HEK293 (cell line): ENCODE results near the gene CFAP46.

Source experiments
- CTCF ChIA-PET: fragments of 350-600 bp; formaldehyde crosslinking; extraction: SDS; loops from one replicate; lab custom pipeline; 2021; ENCODE audit warnings: antibody characterized with exemption; lab: Yijun Ruan, JAX
- POLR2A ChIA-PET: fragments of 300-600 bp; formaldehyde crosslinking; extraction: SDS; loops from one replicate; lab custom pipeline; 2020; ENCODE audit warnings: antibody characterized with exemption, inconsistent platforms; lab: Yijun Ruan, JAX
- H3K27ac ChIP-seq: fragments of 200-500 bp; sonication (Bioruptor generic); 2 replicates; pipeline ENCODE4 v1.5.1; 2014; ENCODE audit warnings: low read depth, low read length, control low read depth, inconsistent platforms; ENCODE audit errors: extremely low read depth
- H3K36me3 ChIP-seq, 2 experiments: fragments of 200-500 bp in 1 of 2; sonication (Bioruptor generic) in 1 of 2; 1 replicate in 1 of 2; 2 replicates in 1 of 2; pipeline ENCODE4 v1.5.1; 2014 to 2017; ENCODE audit warnings: inconsistent platforms in 2 of 2, low read length in 2 of 2; ENCODE audit not compliant: control insufficient read depth in 2 of 2, insufficient read depth in 1 of 2
- H3K4me1 ChIP-seq: fragments of 200-500 bp; sonication (Bioruptor generic); 2 replicates; pipeline ENCODE4 v1.5.1; 2014; ENCODE audit warnings: mild to moderate bottlenecking, low read length, inconsistent platforms; ENCODE audit not compliant: control insufficient read depth, insufficient read depth
- H3K4me3 ChIP-seq: 2 replicates; pipeline ENCODE4 v1.5.1; 2011; ENCODE audit warnings: low read depth, mild to moderate bottlenecking, control low read depth, low read length, moderate library complexity
- H3K9me3 ChIP-seq: fragments of 200-500 bp; sonication (Bioruptor generic); 2 replicates; pipeline ENCODE4 v1.5.1; 2014; ENCODE audit warnings: low read depth, low read length, inconsistent platforms; ENCODE audit not compliant: control insufficient read depth, insufficient read depth
- BCL11B ChIP-seq: fragments of 450-650 bp; formaldehyde crosslinking; IDR thresholded peaks from 2 replicates; pipeline ENCODE4 v1.5.1; 2016; ENCODE audit warnings: low read depth, missing biosample characterization, missing genetic modification characterization
- KLF1 ChIP-seq: fragments of 450-650 bp; formaldehyde crosslinking; IDR thresholded peaks from 2 replicates; pipeline ENCODE4 v1.5.1; 2016; ENCODE audit warnings: missing biosample characterization, missing genetic modification characterization
- OVOL3 ChIP-seq: fragments of 450-650 bp; formaldehyde crosslinking; IDR thresholded peaks from 2 replicates; pipeline ENCODE4 v1.5.1; 2016; ENCODE audit warnings: missing biosample characterization, missing genetic modification characterization
- PBX3 ChIP-seq: sonication (generic); formaldehyde crosslinking; IDR thresholded peaks from 2 replicates; pipeline ENCODE4 v1.8.1; 2022; ENCODE audit warnings: mild to moderate bottlenecking, moderate library complexity, missing genetic modification reagents
- SETDB1 ChIP-seq: IDR thresholded peaks from one replicate; pipeline ENCODE4 v1.6.1; 2017; ENCODE audit warnings: mild to moderate bottlenecking, low read length, moderate library complexity, mixed read lengths; ENCODE audit not compliant: insufficient read length
- SP2 ChIP-seq: fragments of 450-650 bp; formaldehyde crosslinking; IDR thresholded peaks from 2 replicates; pipeline ENCODE4 v1.5.1; 2016; ENCODE audit warnings: missing biosample characterization, missing genetic modification characterization
- TRIM28 ChIP-seq: IDR thresholded peaks from 2 replicates; pipeline ENCODE4 v1.6.1; 2011; ENCODE audit warnings: low read length, control low read depth, borderline replicate concordance
- WT1 ChIP-seq: fragments of 450-650 bp; formaldehyde crosslinking; IDR thresholded peaks from 2 replicates; pipeline ENCODE4 v1.5.1; 2016; ENCODE audit warnings: missing biosample characterization, missing genetic modification characterization
- ZBTB8A ChIP-seq: fragments of 450-650 bp; formaldehyde crosslinking; IDR thresholded peaks from 2 replicates; pipeline ENCODE4 v1.5.1; 2016; ENCODE audit warnings: missing biosample characterization, missing genetic modification characterization
- ZEB2 ChIP-seq: fragments of 450-650 bp; formaldehyde crosslinking; IDR thresholded peaks from 2 replicates; pipeline ENCODE4 v1.5.1; 2016; ENCODE audit warnings: missing biosample characterization, missing genetic modification characterization
- ZFP69B ChIP-seq: fragments of 450-650 bp; formaldehyde crosslinking; IDR thresholded peaks from 2 replicates; pipeline ENCODE4 v1.5.1; 2016; ENCODE audit warnings: missing biosample characterization, missing genetic modification characterization
- ZNF157 ChIP-seq: fragments of 450-650 bp; formaldehyde crosslinking; IDR thresholded peaks from 2 replicates; pipeline ENCODE4 v1.5.1; 2016; ENCODE audit warnings: missing biosample characterization, missing genetic modification characterization
- ZNF175 ChIP-seq: fragments of 450-650 bp; formaldehyde crosslinking; IDR thresholded peaks from 2 replicates; pipeline ENCODE4 v1.5.1; 2016; ENCODE audit warnings: missing biosample characterization, missing genetic modification characterization
- ZNF26 ChIP-seq: fragments of 450-650 bp; formaldehyde crosslinking; IDR thresholded peaks from 2 replicates; pipeline ENCODE4 v1.5.1; 2016; ENCODE audit warnings: missing biosample characterization, missing genetic modification characterization
- ZNF341 ChIP-seq: fragments of 450-650 bp; formaldehyde crosslinking; IDR thresholded peaks from 2 replicates; pipeline ENCODE4; 2016; ENCODE audit warnings: low read depth, missing biosample characterization, missing genetic modification characterization
- ZNF37A ChIP-seq: fragments of 450-650 bp; IDR thresholded peaks from 2 replicates; pipeline ENCODE4 v1.5.1; 2018; ENCODE audit warnings: missing biosample characterization, missing genetic modification characterization
- ZNF404 ChIP-seq: fragments of 450-650 bp; formaldehyde crosslinking; IDR thresholded peaks from 2 replicates; pipeline ENCODE4 v1.5.1; 2017; ENCODE audit warnings: missing biosample characterization, missing genetic modification characterization
- ZNF518A ChIP-seq: fragments of 450-650 bp; formaldehyde crosslinking; conservative IDR thresholded peaks from 2 replicates; pipeline ENCODE4 v1.5.1; 2016; ENCODE audit warnings: low read depth, missing biosample characterization, missing genetic modification characterization
- ZNF585B ChIP-seq: fragments of 450-650 bp; formaldehyde crosslinking; IDR thresholded peaks from 2 replicates; pipeline ENCODE4 v1.5.1; 2016; ENCODE audit warnings: missing biosample characterization, missing genetic modification characterization
- ZNF621 ChIP-seq: fragments of 450-650 bp; formaldehyde crosslinking; IDR thresholded peaks from 2 replicates; pipeline ENCODE4 v1.5.1; 2017; ENCODE audit warnings: missing biosample characterization, missing genetic modification characterization
- ZNF623 ChIP-seq: fragments of 450-650 bp; formaldehyde crosslinking; IDR thresholded peaks from 2 replicates; pipeline ENCODE4 v1.5.1; 2016; ENCODE audit warnings: missing biosample characterization, missing genetic modification characterization
- ZNF76 ChIP-seq: fragments of 450-650 bp; formaldehyde crosslinking; IDR thresholded peaks from 2 replicates; pipeline ENCODE4; 2016; ENCODE audit warnings: low read depth, missing biosample characterization, missing genetic modification characterization, borderline replicate concordance
- ZSCAN30 ChIP-seq: fragments of 450-650 bp; IDR thresholded peaks from 2 replicates; pipeline ENCODE4 v1.5.1; 2018; ENCODE audit warnings: missing biosample characterization, mild to moderate bottlenecking, missing genetic modification characterization, moderate library complexity
- TF ChIP-seq, protein P1 (sequence below): fragments of 450-650 bp; formaldehyde crosslinking; IDR thresholded peaks from 2 replicates; pipeline ENCODE4 v1.5.1; 2016; ENCODE audit warnings: missing biosample characterization, missing genetic modification characterization

Gene CFAP46

GRCh38 chr10:132770061-132771021, 172.0 kb downstream of the CFAP46 start:
- no peak overlapping the region for H3K4me3 ChIP-seq
- POLR2A ChIA-PET, result interaction anchor here (0.6 kb wide), 1 partner anchor 77 kb away, joined by 4 read pairs; no protein-coding TSS in a partner anchor
- H3K27ac ChIP-seq, result no peak overlapping the region
- TF ChIP-seq SP2 (tag by site-specific recombination), result no peak
- TF ChIP-seq PBX3 (CRISPR knock-in tag), result no peak
- TF ChIP-seq ZNF341 (tag by site-specific recombination), result no peak
- TF ChIP-seq OVOL3 (tag by site-specific recombination), result no peak
- TF ChIP-seq ZFP69B (tag by site-specific recombination), result no peak
- no peak for TF ChIP-seq ZNF76
- no peak for TF ChIP-seq ZNF175 (tag by site-specific recombination)
- TF ChIP-seq ZNF37A (tag by site-specific recombination), result no peak
- TF ChIP-seq, protein P1, sequence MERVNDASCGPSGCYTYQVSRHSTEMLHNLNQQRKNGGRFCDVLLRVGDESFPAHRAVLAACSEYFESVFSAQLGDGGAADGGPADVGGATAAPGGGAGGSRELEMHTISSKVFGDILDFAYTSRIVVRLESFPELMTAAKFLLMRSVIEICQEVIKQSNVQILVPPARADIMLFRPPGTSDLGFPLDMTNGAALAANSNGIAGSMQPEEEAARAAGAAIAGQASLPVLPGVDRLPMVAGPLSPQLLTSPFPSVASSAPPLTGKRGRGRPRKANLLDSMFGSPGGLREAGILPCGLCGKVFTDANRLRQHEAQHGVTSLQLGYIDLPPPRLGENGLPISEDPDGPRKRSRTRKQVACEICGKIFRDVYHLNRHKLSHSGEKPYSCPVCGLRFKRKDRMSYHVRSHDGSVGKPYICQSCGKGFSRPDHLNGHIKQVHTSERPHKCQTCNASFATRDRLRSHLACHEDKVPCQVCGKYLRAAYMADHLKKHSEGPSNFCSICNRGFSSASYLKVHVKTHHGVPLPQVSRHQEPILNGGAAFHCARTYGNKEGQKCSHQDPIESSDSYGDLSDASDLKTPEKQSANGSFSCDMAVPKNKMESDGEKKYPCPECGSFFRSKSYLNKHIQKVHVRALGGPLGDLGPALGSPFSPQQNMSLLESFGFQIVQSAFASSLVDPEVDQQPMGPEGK, result no peak
- TF ChIP-seq TRIM28, result no peak
- TF ChIP-seq WT1 (tag by site-specific recombination), result no peak
- TF ChIP-seq SETDB1, result no peak
- no peak for TF ChIP-seq ZNF623 (tag by site-specific recombination)
- no peak for TF ChIP-seq ZNF157 (tag by site-specific recombination)
- TF ChIP-seq ZSCAN30 (tag by site-specific recombination), result no peak
- no peak for TF ChIP-seq KLF1
- TF ChIP-seq ZNF585B (tag by site-specific recombination), result no peak
- no peak for TF ChIP-seq ZNF621 (tag by site-specific recombination)
- no peaks in the 10 kb centered on the region for H3K36me3 ChIP-seq
- H3K4me1 ChIP-seq, result no peaks in the 10 kb centered on the region
- H3K9me3 ChIP-seq, result no peaks in the 10 kb centered on the region
- CTCF ChIA-PET, result no interaction called here

GRCh38 chr10:132768346-132769248, 173.8 kb downstream of the CFAP46 start:
- no peak overlapping the region for H3K27ac ChIP-seq
- H3K9me3 ChIP-seq, result no peaks in the 10 kb centered on the region
- ChIA-PET CTCF (no interaction called here), POLR2A (no interaction called here)
- no peaks in the 10 kb centered on the region for H3K4me1 ChIP-seq
- no peaks in the 10 kb centered on the region for H3K36me3 ChIP-seq
- H3K4me3 ChIP-seq, result no peak overlapping the region
- TF ChIP-seq ZNF404 (no peak), BCL11B (tag by site-specific recombination) (no peak), ZBTB8A (no peak), ZNF26 (no peak), ZNF518A (no peak), ZEB2 (tag by site-specific recombination) (no peak)
